Esophagus muscularis mucosa (tissue), 4 donors: ENCODE results near the gene IL37.

ENCODE experiments used
- CTCF ChIP-seq, 3 experiments: fragments of 200-600 bp in 2 of 3; fragments of 450-650 bp in 1 of 3; sonication (generic) in 2 of 3; IDR thresholded peaks; one replicate each; pipeline ENCODE4 v1.5.1; 2017 to 2019; ENCODE audit warnings: antibody characterized with exemption in 3 of 3, mild to moderate bottlenecking in 2 of 3, moderate library complexity in 1 of 3
- EP300 ChIP-seq: sonication (generic); formaldehyde crosslinking; IDR thresholded peaks from one replicate; pipeline ENCODE4 v1.6.1; 2017; ENCODE audit warnings: antibody characterized with exemption
- POLR2A ChIP-seq: fragments of 450-650 bp; IDR thresholded peaks from one replicate; pipeline ENCODE4 v1.6.1; 2017; ENCODE audit warnings: antibody characterized with exemption, moderate library complexity, mild to moderate bottlenecking, low read depth

DNA sequence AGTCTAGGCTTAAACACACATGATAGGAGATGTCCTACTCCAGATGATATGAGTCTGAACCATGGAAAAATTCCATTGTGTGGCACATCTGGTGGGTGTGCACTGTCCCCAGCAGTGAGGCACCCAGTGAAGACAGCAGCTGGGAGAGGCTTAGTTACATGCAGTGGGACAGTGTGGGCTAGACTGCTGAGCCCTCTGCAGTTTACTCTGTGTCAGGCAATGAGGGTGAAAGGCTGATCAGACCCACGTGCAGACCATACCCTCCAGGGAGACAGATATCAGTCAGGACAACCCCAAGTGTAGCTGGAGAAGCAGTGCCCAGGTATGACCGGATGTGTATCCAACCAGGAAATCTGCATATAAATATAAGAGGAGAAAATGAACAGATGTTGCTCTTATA, 13.4 kb downstream of the IL37 start:
- TF ChIP-seq CTCF (IDR thresholded peaks at IDR 0.05) (no peak), POLR2A (no peak), EP300 (no peak)
